Left hindlimb (tissue), 1 donor: ENCODE measurements around the gene PHLPP2.

ENCODE experiments used
- DNase-seq: peaks from one replicate; pipeline ENCODE4 v3.0.0-alpha.2; 2018

The PHLPP2 gene

GRCh38 chr16:71669926-71670536 is 54.5 kb downstream of the PHLPP2 start:
- no peak for DNase-seq

DNA sequence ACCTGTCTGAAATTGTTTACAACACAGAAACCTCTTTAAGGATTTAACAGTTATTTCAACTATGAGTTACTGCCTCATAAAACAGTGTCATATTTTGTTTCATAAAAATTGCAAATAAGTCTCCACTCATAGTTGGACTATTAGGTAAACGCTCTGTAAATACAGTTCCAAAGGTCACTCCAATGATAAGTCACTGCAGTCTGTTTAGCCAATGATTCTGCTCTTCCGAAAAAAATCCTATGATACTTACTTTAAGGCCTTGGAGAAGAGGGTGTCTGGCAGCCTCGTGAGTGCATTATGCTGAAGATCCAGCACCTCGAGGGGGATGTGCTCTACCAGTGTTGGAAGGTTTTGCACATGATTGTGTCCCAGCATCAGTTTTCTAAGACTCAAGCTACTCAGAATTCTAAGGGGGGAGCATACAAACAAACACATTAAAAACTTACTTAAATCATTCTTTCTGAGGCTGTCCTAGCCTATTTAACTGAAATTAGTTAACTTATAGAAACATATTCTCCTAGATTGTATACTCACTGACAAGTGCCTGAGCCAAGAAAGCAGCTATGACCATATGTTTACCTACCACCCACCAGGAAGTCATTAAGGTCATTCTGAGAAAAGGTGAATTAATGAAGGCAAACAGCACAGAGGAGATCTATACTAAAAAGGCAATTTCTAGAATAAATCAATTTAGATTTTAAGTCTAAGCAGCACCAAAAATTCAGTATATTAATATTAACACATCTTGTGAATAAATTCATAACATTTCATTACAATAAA is 57.4 kb downstream of the PHLPP2 start:
- DNase-seq: no peak

GRCh38 chr16:71666264-71666663 is 58.2 kb downstream of the PHLPP2 start:
- DNase-seq: no peak

- DNase-seq: no peak
These were observed 65.0 kb downstream of the PHLPP2 start for GRCh38 chr16:71659471-71659870.

- no peak for DNase-seq
These were observed 65.7 kb downstream of the PHLPP2 start for GRCh38 chr16:71658771-71659170.

- no peak for DNase-seq
These were observed 74.8 kb downstream of the PHLPP2 start for GRCh38 chr16:71649704-71650103.

DNA sequence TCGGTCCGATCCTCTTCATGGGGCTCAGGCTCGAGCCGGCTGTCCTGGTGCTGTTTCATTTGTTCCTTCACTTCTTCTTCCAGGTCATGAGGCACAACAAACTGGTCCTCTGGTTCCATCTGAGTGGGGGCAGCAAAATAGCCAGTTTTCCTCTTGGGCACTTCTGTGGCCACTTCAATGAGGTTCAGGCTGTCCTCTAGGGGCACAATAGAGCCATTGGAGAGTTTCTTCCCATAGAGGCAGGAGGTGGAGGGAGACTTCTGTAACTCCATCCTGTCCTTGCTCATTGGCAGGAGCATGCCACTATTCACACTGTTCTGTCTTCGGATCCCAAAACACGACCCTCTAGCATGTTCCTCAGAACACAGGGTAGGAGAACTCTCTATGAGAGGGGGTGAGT is 75.6 kb downstream of the PHLPP2 start:
- DNase-seq: no peak

- DNase-seq: no peak
These were observed 76.3 kb downstream of the PHLPP2 start for GRCh38 chr16:71648162-71648561.

DNA sequence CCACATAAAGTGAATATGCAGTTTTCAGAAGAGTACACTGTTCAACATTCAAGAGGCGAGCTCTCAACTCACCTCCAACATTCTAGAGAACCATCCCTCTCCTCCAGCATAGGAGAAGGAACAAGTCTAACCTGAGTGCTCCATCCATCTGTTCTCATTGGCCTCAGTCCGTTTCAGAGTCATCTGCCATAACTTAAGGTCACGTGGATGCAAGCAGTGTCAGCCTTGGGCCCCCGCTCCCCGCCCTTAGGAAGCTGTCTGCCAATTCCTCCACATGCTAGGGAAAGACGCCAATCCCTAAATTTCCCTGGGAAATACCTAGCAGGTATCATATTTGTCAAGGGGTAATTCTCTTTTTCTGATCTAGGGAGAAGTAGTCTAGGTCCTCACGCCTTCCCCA is 77.1 kb downstream of the PHLPP2 start:
- DNase-seq: no peak

DNA sequence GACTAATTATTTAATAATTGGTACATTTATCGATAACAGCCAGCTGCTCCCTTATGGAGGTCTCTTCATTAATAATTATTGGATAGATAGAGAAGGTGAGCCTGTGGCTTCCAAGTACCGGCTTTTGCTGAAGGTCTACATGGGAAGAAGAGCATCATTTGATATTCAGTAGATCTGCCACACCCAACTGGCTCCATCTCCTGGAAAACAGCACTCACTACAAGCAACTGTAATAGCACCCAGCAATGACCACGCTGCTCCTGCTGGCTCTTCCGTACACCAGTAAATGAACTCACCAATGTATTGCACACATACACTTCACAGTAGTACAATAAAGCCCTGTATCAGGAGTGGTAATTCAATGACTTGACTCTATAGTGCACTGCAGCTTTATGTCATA is 79.1 kb downstream of the PHLPP2 start:
- DNase-seq: no peak

DNA sequence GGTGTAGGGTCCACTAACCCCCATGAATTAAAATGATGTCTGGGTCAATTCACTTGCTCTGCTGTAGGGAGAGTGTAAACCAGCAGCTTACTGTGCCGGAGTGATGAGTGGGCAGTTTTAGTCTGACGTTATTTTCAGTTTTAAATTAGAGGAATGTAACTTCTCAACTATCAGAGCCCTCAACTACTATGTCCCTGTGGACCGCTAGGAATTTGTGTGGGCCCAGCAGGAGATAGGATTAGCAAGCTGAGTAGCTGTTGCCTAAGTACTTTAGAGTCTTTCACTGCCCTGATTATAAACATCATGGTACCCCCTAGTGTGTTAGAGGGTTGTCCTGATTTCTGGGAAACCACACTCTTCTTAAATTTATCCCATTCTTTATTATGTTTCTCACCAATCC is 87.1 kb downstream of the PHLPP2 start:
- no peak for DNase-seq

DNA sequence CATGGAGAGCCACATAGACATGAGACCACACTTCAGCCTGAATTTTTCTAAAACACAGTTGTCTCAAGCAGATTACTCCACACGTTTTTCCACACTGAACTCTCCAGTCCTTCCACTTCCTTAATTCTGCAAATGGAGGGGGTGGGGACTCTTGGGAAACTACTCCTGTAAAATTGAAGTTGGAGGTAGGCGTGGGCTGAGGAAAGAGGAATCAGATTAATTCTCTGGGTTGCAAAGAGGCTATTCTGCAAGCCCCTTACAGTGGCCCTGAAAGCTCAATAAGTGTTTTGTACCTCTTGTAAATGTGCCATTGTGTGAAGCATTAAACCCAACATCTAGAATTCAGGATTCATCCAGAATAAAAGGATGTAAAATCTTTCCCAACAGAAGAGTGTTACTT is 88.9 kb downstream of the PHLPP2 start:
- DNase-seq: no peak

DNA sequence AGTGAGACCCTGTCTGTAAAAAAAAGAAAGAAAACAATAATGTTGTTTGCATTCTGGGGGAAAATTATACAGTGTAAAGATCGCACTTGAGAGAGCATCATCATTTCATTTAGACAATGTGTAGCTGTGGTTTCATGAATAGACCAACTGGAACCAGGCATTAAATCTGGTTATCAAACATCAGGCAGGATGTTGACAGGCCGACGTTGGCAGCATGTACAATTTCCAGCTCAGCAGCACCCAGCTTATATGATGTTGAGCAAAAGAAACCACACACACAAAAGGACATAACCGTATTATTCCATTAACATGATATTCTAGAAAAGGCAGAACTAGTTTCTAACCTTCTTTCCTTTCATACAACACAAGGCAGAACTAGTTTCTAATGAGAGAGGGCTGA is 92.7 kb downstream of the PHLPP2 start:
- no peak for DNase-seq

- DNase-seq: no peak
These were observed 93.7 kb downstream of the PHLPP2 start for GRCh38 chr16:71630808-71631207.

DNA sequence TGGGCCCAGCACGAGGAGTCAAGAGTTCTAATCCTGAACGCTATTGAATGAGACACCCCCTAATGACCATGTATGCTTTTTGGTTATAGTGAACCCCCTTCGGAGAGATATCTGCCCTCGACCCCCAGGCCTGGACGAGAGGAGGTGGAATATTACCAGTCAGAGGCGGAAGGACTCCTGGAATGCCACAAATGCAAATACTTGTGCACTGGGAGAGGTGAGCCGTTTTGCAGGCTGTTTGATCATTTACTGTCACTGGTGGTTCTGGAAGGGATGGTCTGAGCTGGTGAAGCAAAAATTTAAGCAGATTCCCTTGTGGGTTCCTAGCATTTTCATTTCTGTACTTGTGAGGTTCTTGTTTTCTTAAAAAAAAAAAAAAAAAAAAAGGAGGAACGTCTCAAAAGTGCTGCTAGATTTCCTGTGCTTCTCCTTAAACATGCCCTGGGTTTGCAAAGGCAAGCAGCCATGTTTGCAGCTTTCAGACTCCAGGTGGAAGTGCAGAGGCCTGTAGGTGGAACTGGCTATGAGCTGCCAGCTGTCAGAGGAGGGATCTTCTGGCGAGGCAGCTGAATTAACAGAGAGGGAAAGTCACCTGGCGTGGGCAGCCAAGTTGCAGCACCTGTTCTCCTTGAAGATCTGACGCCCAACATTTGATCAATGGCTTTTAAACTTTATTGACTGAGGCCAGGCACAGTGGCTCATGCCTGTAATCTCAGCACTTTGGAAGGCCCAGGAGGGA is 95.1 kb downstream of the PHLPP2 start:
- no peak for DNase-seq

DNA sequence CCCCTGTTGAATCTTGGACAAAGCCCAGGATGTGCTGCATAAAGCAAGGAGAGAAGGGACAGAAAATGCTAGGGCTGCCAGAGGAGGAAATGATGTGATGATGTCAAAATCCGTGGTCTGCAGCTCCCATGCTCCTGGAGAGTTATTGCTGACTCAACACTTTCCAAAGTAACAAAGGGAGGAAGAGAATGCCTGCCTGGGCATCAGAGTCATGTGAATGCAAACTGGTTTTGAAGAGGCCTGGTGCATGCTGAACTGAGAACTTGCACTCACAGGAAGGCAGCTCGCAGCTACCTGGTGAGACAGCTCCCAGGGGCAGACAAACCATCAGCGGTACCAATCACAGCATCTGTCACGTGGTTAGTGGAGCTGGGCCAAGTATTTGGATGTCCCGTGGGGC is 95.7 kb downstream of the PHLPP2 start:
- DNase-seq: no peak

DNA sequence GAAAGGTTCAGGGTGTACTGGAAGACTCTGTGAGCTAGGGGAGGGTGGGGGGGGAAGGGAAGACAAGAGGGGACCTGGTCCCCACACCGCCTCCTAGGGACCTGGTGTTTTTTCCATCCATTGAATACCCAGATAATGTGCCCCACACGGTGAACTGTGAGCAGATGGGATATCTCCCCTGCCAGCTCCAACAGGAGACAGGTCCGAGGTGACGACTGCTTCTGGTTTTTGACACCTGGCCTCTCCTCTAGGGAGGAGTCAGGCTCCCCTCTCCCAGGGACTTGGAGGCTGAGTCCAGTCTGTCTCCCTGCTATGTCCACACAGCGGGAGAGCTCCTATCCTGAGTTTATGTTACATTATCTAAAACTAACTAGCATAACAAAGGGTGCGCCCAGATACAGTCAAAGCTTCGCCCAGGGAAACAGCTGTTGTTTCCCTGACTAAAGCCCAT is 96.7 kb downstream of the PHLPP2 start:
- DNase-seq: no peak

GRCh38 chr16:71626858-71627213 is 97.7 kb downstream of the PHLPP2 start:
- no peak for DNase-seq

GRCh38 chr16:71626018-71626857 is 98.3 kb downstream of the PHLPP2 start, which contains the start of gene MARVELD3:
Gene MARVELD3 (plus strand): TSS chr16:71626184. CDS start chr16:71626230, 46 bp downstream.
- no peak for DNase-seq

GRCh38 chr16:71625113-71625850 is 99.2 kb downstream of the PHLPP2 start:
- DNase-seq: no peak

GRCh38 chr16:71623597-71623996 is 100.9 kb downstream of the PHLPP2 start:
- DNase-seq: no peak

DNA sequence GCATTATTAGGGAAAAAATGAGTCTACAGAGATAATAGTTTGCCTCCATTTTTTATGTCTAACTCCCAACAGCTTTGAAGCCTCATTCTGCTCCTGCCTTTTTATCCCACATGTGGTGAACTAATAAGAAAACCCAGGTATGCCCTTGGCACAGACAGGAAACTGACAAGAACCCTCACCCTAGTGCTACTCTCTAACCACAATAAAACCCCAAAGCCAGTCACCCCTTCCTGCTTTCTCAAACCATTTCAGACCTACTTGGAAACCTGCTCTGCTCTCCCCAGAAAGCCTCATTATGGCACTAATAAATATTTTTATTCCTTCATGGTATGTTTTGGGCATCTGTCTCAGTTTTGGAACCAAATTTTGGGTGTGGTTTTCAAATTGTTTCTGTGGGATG is 102.4 kb downstream of the PHLPP2 start:
- no peak for DNase-seq
